Measurements from ENCODE around the gene DCC.

The DCC gene

GRCh38 chr18:53139746-53140500 is 799.9 kb downstream of the DCC start:
- Mint-ChIP-seq H3K9me3 (no peaks in the 10 kb centered on the region), H3K4me3 (no peak overlapping the region), H3K27ac (no peak overlapping the region), H3K4me1 (no peaks in the 10 kb centered on the region), H3K36me3 (ENCODE audit: low read depth) (no peaks in the 10 kb centered on the region), H3K27me3 (ENCODE audit: low read depth) (no peaks in the 10 kb centered on the region)
- TF ChIP-seq CTCF (IDR thresholded peaks at IDR 0.05; ENCODE audit: unreplicated experiment in 3 of 3): no peak

GRCh38 chr18:53142005-53142404 is 802.0 kb downstream of the DCC start:
- Mint-ChIP-seq H3K4me1 (no peaks in the 10 kb centered on the region), H3K27me3 (ENCODE audit: low read depth) (no peaks in the 10 kb centered on the region), H3K4me3 (no peak overlapping the region), H3K9me3 (no peaks in the 10 kb centered on the region), H3K27ac (no peak overlapping the region), H3K36me3 (ENCODE audit: low read depth) (no peaks in the 10 kb centered on the region)
- no peak for TF ChIP-seq CTCF (IDR thresholded peaks at IDR 0.05; ENCODE audit: unreplicated experiment in 3 of 3)

GRCh38 chr18:53147472-53147871 is 807.5 kb downstream of the DCC start:
- TF ChIP-seq CTCF (IDR thresholded peaks at IDR 0.05; ENCODE audit: unreplicated experiment in 3 of 3): no peak
- H3K4me1 Mint-ChIP-seq: no peaks in the 10 kb centered on the region
- no peaks in the 10 kb centered on the region for H3K36me3 Mint-ChIP-seq (ENCODE audit: low read depth)
- no peaks in the 10 kb centered on the region for H3K27me3 Mint-ChIP-seq (ENCODE audit: low read depth)
- no peak overlapping the region for H3K4me3 Mint-ChIP-seq
- no peaks in the 10 kb centered on the region for H3K9me3 Mint-ChIP-seq
- H3K27ac Mint-ChIP-seq: no peak overlapping the region

- H3K27me3 Mint-ChIP-seq (ENCODE audit: low read depth): no peaks in the 10 kb centered on the region
- no peaks in the 10 kb centered on the region for H3K4me1 Mint-ChIP-seq
- no peaks in the 10 kb centered on the region for H3K9me3 Mint-ChIP-seq
- H3K4me3 Mint-ChIP-seq: no peak overlapping the region
- TF ChIP-seq CTCF (IDR thresholded peaks at IDR 0.05; ENCODE audit: unreplicated experiment in 3 of 3): no peak
- no peak overlapping the region for H3K27ac Mint-ChIP-seq
- H3K36me3 Mint-ChIP-seq (ENCODE audit: low read depth): no peaks in the 10 kb centered on the region
These were observed 808.1 kb downstream of the DCC start for GRCh38 chr18:53148123-53148522.

GRCh38 chr18:53152476-53152875 is 812.5 kb downstream of the DCC start:
- no peak for TF ChIP-seq CTCF (IDR thresholded peaks at IDR 0.05; ENCODE audit: unreplicated experiment in 3 of 3)
- H3K9me3 Mint-ChIP-seq: no peaks in the 10 kb centered on the region
- no peaks in the 10 kb centered on the region for H3K4me1 Mint-ChIP-seq
- H3K27me3 Mint-ChIP-seq (ENCODE audit: low read depth): peaks cover 5% of the 10 kb centered on the region
- H3K4me3 Mint-ChIP-seq: no peak overlapping the region
- no peak overlapping the region for H3K27ac Mint-ChIP-seq
- no peaks in the 10 kb centered on the region for H3K36me3 Mint-ChIP-seq (ENCODE audit: low read depth)

- H3K9me3 Mint-ChIP-seq: no peaks in the 10 kb centered on the region
- H3K4me3 Mint-ChIP-seq: no peak overlapping the region
- peaks cover 5% of the 10 kb centered on the region for H3K27me3 Mint-ChIP-seq (ENCODE audit: low read depth)
- H3K36me3 Mint-ChIP-seq (ENCODE audit: low read depth): no peaks in the 10 kb centered on the region
- TF ChIP-seq CTCF (IDR thresholded peaks at IDR 0.05; ENCODE audit: unreplicated experiment in 3 of 3): peak; percentile 25 to 51 (median 39)
- H3K4me1 Mint-ChIP-seq: no peaks in the 10 kb centered on the region
- H3K27ac Mint-ChIP-seq: no peak overlapping the region
These were observed 813.3 kb downstream of the DCC start for GRCh38 chr18:53153281-53153680.

Data from nephron (organoid).